ENCODE data around the gene LMNTD1. TPM values are rescaled to one million over a fixed set of nuclear protein-coding genes. Genes with fewer than 3 reads are reported as not detected.

The LMNTD1 gene
- polyA plus RNA-seq, 1 donor from 2014 or later = not detected

DNA sequence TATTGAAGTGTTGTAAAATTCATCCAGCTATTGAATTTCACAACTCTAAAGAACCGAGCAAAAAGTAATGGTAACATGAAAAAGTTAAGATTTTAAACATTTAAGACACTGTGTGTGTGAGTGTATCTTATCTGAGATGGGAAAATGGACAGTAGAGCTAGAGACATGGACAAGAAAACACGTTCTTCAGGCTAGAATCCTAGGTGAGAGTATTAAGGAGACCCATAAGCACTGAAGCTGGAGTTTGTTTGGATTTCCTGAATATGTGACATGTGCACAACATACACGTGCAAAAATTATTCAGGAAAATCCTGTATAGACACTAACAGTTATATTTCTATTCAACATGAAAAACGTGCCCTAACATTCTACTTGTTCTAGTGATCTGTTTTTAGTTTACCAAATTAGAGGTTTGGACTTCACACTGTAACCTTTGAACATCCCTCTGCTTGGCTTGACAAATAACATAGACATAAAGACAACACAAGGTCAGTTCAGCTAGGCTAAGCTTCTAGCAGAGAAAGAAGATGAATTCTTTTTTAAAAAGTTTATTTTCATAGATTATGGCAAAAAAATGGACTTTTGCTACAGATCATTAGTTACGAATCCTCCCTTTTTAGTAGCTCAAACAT, 31.3 kb downstream of the LMNTD1 start:
- H3K27me3 Mint-ChIP-seq = peaks cover 7% of the 10 kb centered on the region
- no peaks in the 10 kb centered on the region for H3K36me3 Mint-ChIP-seq
- H3K4me3 Mint-ChIP-seq = no peak overlapping the region
- peaks cover 0 to 1% (median 0%) of the 10 kb centered on the region in 3 donors for H3K4me1 Mint-ChIP-seq
- peaks cover 0 to 5% (median 2%) of the 10 kb centered on the region in 3 donors for H3K9me3 Mint-ChIP-seq
- no peak overlapping the region for H3K27ac Mint-ChIP-seq

- peaks cover 0 to 1% (median 0%) of the 10 kb centered on the region in 3 donors for H3K4me1 Mint-ChIP-seq
- H3K9me3 Mint-ChIP-seq = peaks cover 0 to 5% (median 0%) of the 10 kb centered on the region in 3 donors
- peaks cover 7% of the 10 kb centered on the region for H3K27me3 Mint-ChIP-seq
- H3K36me3 Mint-ChIP-seq = no peaks in the 10 kb centered on the region
- no peak overlapping the region for H3K4me3 Mint-ChIP-seq
- no peak overlapping the region for H3K27ac Mint-ChIP-seq
These were observed 34.6 kb downstream of the LMNTD1 start for GRCh38 chr12:25518512-25518911.

GRCh38 chr12:25504744-25505143, 48.3 kb downstream of the LMNTD1 start:
- no peak overlapping the region for H3K27ac Mint-ChIP-seq
- H3K36me3 Mint-ChIP-seq = no peaks in the 10 kb centered on the region
- H3K27me3 Mint-ChIP-seq = peaks cover 7% of the 10 kb centered on the region
- H3K4me3 Mint-ChIP-seq = no peak overlapping the region
- H3K4me1 Mint-ChIP-seq = no peaks in the 10 kb centered on the region
- no peaks in the 10 kb centered on the region for H3K9me3 Mint-ChIP-seq

DNA sequence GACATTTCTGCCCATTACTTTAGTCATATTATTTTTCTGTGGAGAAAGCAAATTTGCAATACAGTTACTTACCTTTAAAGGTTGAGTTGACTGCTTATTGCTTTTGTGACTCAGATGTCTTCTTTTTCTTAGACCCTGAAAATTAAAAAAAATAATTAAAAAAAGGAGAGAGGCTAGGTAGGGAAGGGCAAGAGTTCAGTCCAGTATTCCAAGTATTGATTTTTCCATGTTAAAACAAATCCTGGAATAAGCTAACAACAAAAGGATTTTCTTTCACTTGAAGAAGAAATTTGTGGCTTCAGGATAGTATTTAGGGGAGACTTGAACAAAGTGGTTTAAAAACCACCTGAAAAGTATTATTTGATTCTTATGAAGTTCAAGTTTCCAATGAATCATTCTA, 49.4 kb downstream of the LMNTD1 start:
- Mint-ChIP-seq H3K36me3 (no peaks in the 10 kb centered on the region), H3K27ac (no peak overlapping the region), H3K4me3 (no peak overlapping the region), H3K27me3 (peaks cover 9% of the 10 kb centered on the region), H3K4me1 (no peaks in the 10 kb centered on the region), H3K9me3 (peaks cover 0 to 2% (median 2%) of the 10 kb centered on the region in 3 donors)

DNA sequence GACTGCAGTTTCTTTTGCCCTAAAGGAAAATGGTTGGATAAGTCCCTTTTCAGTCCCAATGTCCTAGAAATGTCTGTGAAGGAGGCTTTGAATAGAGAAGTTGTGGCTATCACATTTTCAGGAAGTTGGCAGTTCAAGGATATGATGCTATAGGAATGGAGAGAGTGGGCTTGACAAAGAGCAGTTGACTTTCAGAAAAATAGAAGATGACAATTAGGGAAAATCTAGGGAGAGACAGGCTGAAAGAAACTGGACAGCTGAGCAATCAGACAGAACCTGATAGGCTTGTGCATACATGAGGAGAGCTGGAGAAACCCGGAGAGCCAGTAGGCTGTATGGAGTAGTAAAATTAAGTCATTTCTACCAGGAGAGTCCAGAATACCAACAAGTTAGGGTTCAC, 50.5 kb downstream of the LMNTD1 start:
- Mint-ChIP-seq H3K4me1 (no peaks in the 10 kb centered on the region), H3K9me3 (peaks cover 0 to 2% (median 2%) of the 10 kb centered on the region in 3 donors), H3K4me3 (no peak overlapping the region), H3K27me3 (peaks cover 9% of the 10 kb centered on the region), H3K27ac (no peak overlapping the region), H3K36me3 (no peaks in the 10 kb centered on the region)

DNA sequence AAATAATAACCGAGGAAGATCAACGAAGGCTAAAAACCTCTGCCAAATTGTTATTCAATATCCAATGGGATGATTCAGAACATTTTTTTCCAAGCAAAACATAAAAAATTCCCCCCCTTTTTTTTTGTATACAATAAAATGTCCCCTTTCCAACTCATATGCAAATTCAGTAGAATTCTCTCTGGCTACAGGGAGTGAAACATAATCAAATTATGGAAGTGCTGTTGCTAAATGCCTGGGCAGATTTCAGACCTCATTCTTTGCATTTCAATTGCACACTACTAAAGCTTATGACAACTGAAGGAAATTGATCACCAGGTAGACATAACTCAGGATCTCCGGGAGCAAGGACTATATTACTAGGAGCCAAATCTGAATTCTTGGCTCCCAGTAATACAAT, 51.0 kb downstream of the LMNTD1 start:
- Mint-ChIP-seq H3K4me3 (no peak overlapping the region), H3K27ac (no peak overlapping the region), H3K9me3 (peaks cover 0 to 2% (median 2%) of the 10 kb centered on the region in 3 donors), H3K27me3 (peaks cover 9% of the 10 kb centered on the region), H3K4me1 (no peaks in the 10 kb centered on the region), H3K36me3 (no peaks in the 10 kb centered on the region)

DNA sequence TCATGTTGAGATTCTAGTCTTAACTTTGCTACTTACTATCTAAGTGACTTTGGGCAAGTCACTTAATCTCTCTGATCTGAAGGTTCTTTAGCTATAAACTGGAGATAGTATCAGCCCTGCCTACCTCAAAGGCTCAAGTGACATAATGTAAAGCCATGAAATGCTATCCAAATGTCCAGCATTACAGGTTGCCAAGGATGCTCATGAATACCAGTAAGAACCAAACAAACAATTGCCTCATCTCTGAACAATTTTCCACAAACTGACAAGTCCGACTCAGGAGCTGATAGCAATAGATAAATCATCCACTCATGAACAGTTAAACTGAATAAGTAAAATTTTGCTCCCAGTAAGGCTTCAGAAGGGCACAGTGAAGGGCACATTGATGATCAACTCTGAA, 51.5 kb downstream of the LMNTD1 start:
- Mint-ChIP-seq H3K9me3 (peaks cover 0 to 2% (median 2%) of the 10 kb centered on the region in 3 donors), H3K27me3 (peaks cover 9% of the 10 kb centered on the region), H3K4me1 (no peaks in the 10 kb centered on the region), H3K27ac (no peak overlapping the region), H3K36me3 (no peaks in the 10 kb centered on the region), H3K4me3 (no peak overlapping the region)

- Mint-ChIP-seq H3K27me3 (peaks cover 5% of the 10 kb centered on the region), H3K4me1 (no peaks in the 10 kb centered on the region), H3K9me3 (peaks cover 0 to 2% (median 2%) of the 10 kb centered on the region in 3 donors), H3K27ac (no peak overlapping the region), H3K36me3 (no peaks in the 10 kb centered on the region), H3K4me3 (no peak overlapping the region)
These were observed 52.4 kb downstream of the LMNTD1 start for GRCh38 chr12:25500651-25501050.

- H3K9me3 Mint-ChIP-seq = peaks cover 0 to 2% (median 2%) of the 10 kb centered on the region in 3 donors
- H3K27me3 Mint-ChIP-seq = peaks cover 5% of the 10 kb centered on the region
- no peaks in the 10 kb centered on the region for H3K36me3 Mint-ChIP-seq
- no peaks in the 10 kb centered on the region for H3K4me1 Mint-ChIP-seq
- H3K4me3 Mint-ChIP-seq = no peak overlapping the region
- H3K27ac Mint-ChIP-seq = no peak overlapping the region
These were observed 56.1 kb downstream of the LMNTD1 start for GRCh38 chr12:25497021-25497420.

- peaks cover 0 to 2% (median 2%) of the 10 kb centered on the region in 3 donors for H3K9me3 Mint-ChIP-seq
- H3K36me3 Mint-ChIP-seq = no peaks in the 10 kb centered on the region
- H3K4me3 Mint-ChIP-seq = no peak overlapping the region
- H3K27ac Mint-ChIP-seq = no peak overlapping the region
- H3K27me3 Mint-ChIP-seq = peaks cover 3% of the 10 kb centered on the region
- no peaks in the 10 kb centered on the region for H3K4me1 Mint-ChIP-seq
These were observed 56.9 kb downstream of the LMNTD1 start for GRCh38 chr12:25496098-25496587.

- H3K27ac Mint-ChIP-seq = no peak overlapping the region
- H3K4me3 Mint-ChIP-seq = no peak overlapping the region
- H3K27me3 Mint-ChIP-seq = peaks cover 2% of the 10 kb centered on the region
- H3K4me1 Mint-ChIP-seq = no peaks in the 10 kb centered on the region
- peaks cover 0 to 2% (median 2%) of the 10 kb centered on the region in 3 donors for H3K9me3 Mint-ChIP-seq
- H3K36me3 Mint-ChIP-seq = no peaks in the 10 kb centered on the region
These were observed 57.6 kb downstream of the LMNTD1 start for GRCh38 chr12:25495331-25496097.

GRCh38 chr12:25494926-25495325, 58.2 kb downstream of the LMNTD1 start:
- no peaks in the 10 kb centered on the region for H3K4me1 Mint-ChIP-seq
- H3K9me3 Mint-ChIP-seq = peaks cover 0 to 2% (median 2%) of the 10 kb centered on the region in 3 donors
- no peak overlapping the region for H3K27ac Mint-ChIP-seq
- peaks cover 2% of the 10 kb centered on the region for H3K27me3 Mint-ChIP-seq
- no peak overlapping the region for H3K4me3 Mint-ChIP-seq
- no peaks in the 10 kb centered on the region for H3K36me3 Mint-ChIP-seq

DNA sequence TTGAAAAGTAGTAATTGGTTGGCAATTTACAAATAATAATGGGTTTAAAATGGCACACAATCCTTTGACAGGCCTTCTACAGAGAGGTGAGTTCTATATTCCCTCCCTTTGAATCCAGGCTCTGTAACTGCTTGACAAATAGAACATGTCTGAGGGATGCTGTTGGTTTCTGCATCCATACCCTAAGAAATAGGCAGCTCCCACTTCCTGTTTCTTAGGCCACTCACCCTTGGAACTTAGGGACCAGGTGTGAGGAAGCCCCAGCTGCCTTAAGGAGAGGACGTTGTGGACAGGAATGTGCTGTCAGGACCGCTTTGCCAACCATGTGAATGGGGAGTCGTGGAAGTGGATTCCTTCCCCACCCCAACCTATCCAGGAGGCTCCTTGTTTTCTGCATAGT, 59.4 kb downstream of the LMNTD1 start:
- Mint-ChIP-seq H3K4me3 (no peak overlapping the region), H3K27me3 (no peaks in the 10 kb centered on the region), H3K4me1 (no peaks in the 10 kb centered on the region), H3K27ac (no peak overlapping the region), H3K9me3 (peaks cover 0 to under 1% (median 0%) of the 10 kb centered on the region in 3 donors), H3K36me3 (no peaks in the 10 kb centered on the region)

DNA sequence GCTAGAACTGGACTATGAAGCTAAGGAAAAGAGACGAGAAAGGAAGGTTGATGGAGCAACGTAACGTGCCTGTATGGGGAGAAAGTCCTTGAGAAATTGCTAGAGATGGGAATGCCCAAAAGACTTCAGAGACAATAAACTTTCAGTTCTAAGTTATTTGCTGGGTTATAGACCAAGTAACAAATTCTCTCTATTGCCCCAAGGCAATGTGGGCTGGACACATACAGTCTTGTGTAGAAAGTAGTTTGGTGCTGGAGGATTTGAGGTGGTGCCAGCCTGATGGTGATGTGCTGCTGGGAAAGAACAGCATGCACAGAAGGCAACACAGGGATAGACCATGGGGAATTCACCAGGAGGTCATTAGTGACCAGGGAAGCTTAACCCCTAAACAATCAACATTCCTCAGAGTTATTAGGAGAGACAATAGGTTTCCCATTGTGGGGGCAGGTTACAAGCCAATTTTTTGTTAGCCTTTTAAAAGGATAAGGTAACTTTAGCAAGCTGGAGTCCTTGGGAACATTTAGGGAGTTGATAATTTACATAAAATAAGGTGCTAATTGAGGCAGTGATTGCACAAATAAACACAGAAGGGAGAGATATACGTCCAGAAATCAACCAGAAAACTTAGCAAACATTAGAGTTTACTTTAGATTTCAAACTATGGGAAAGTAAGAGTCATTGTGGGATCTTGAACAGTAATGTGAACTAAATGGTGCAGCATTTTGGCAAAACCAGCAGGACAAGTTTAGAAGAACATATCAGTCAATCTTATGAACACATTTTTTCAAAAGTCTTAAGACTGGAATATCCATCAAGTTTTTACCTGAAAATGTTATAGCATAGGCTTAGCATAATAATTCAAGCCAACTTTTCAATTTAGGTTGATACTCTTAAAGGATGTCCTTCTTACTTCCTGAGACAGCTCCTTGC, 61.4 kb downstream of the LMNTD1 start:
- Mint-ChIP-seq H3K4me1 (no peaks in the 10 kb centered on the region), H3K9me3 (no peaks in the 10 kb centered on the region), H3K36me3 (no peaks in the 10 kb centered on the region), H3K27me3 (no peaks in the 10 kb centered on the region), H3K4me3 (no peak overlapping the region), H3K27ac (no peak overlapping the region)

All from IgD-negative memory B cell (primary cell).